Endothelial cell (in vitro differentiated cells): ENCODE measurements around the gene RAD17. TPM values are rescaled to one million over a fixed set of nuclear protein-coding genes. Genes with fewer than 3 reads are reported as not detected.
A peak's percentile ranks its signal among the peaks of the same experiment; 100 is the strongest.
"Not testable (repeated sequence)": the region's sequence is repeated elsewhere in the genome, so short reads cannot be mapped to it uniquely, and the experiment has no call there.

ENCODE experiments used
- DNase-seq: peaks from one replicate; pipeline ENCODE4 v3.0.0; 2021; ENCODE audit warnings: low spot score
- H3K27ac Mint-ChIP-seq: one replicate; pipeline ENCODE4 v1.8.0; 2021; ENCODE audit warnings: mixed read lengths, inconsistent platforms; ENCODE audit not compliant: unreplicated experiment
- H3K27me3 Mint-ChIP-seq: one replicate; pipeline ENCODE4 v1.8.0; 2021; ENCODE audit warnings: mild to moderate bottlenecking, moderate library complexity, mixed read lengths, inconsistent platforms; ENCODE audit not compliant: unreplicated experiment
- H3K36me3 Mint-ChIP-seq: one replicate; pipeline ENCODE4 v1.8.0; 2021; ENCODE audit warnings: mild to moderate bottlenecking, low read depth, mixed read lengths, inconsistent platforms; ENCODE audit not compliant: unreplicated experiment
- H3K4me1 Mint-ChIP-seq: one replicate; pipeline ENCODE4 v1.8.0; 2021; ENCODE audit warnings: mild to moderate bottlenecking, mixed read lengths, inconsistent platforms; ENCODE audit not compliant: unreplicated experiment
- H3K4me3 Mint-ChIP-seq: one replicate; pipeline ENCODE4 v1.8.0; 2021; ENCODE audit warnings: mild to moderate bottlenecking, mixed read lengths, inconsistent platforms; ENCODE audit not compliant: unreplicated experiment
- H3K9me3 Mint-ChIP-seq: one replicate; pipeline ENCODE4 v1.8.0; 2021; ENCODE audit warnings: mixed read lengths, inconsistent platforms; ENCODE audit not compliant: unreplicated experiment
- total RNA-seq: library from RNA; stranded (reverse); fragmentation: NEBNext Ultra II Directional; extraction: Animal tissue kit (Norgen Biotek cat#: 25700); gene quantifications from one replicate; pipeline ENCODE4 v1.2.1, GENCODE V29; 2021; ENCODE audit not compliant: unreplicated experiment
- TF ChIP-seq, protein P1 (sequence below): fragments of 200-600 bp; sonication (generic); IDR thresholded peaks from one replicate; pipeline ENCODE4 v1.5.0; 2021; ENCODE audit warnings: antibody characterized with exemption; ENCODE audit not compliant: unreplicated experiment

Gene RAD17
- total RNA-seq, 1 donor from 2014 or later, result 23.3 TPM

DNA sequence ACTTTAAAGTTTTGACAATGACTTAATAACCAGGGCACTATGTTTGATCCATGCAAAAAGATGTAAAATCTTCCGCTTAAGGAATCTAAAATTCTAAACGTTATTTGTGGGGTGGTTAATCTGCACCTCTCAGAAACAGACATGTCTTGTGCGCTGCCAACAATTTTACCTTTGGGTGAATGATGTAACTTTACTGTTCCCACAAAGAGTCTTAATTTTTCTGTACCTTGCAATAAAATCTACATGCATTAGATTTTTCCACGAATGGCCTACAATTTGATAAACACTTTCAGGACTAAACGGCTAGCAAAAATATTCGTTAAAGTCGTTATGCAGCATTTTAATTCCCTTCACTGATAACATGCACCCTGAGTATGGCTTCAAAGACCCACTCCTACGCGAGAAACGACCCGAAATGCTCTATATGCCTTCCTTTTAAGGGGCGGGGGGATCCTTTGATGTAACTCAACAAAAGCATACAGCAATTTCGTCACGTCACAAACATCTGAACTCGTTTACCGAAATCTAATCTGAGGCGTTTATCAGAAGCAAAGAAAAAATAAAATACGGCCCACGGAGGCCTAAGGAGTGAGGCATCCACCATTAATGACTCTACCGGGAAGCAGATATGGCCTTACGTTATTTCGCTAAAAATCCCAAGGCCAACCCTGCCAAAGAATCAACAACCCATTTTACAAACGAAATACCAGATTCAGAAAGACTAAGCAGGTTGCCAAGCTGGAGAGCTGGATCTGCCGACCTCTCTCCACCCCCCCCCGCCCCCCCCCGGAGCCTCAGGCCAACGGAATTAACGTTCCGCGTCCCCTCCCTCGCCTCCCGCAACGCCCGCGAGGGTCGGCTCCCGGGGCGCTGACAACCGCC is 919 bp upstream of the RAD17 start:
- peak; percentile 11 for DNase-seq
- H3K27ac Mint-ChIP-seq, result peak overlapping the region; percentile 98
- H3K27me3 Mint-ChIP-seq, result no peaks in the 10 kb centered on the region
- peak overlapping the region; percentile 98 for H3K4me3 Mint-ChIP-seq
- H3K36me3 Mint-ChIP-seq, result peaks cover 7% of the 10 kb centered on the region
- no peaks in the 10 kb centered on the region for H3K9me3 Mint-ChIP-seq
- peaks cover 14% of the 10 kb centered on the region for H3K4me1 Mint-ChIP-seq
- TF ChIP-seq, protein P1, sequence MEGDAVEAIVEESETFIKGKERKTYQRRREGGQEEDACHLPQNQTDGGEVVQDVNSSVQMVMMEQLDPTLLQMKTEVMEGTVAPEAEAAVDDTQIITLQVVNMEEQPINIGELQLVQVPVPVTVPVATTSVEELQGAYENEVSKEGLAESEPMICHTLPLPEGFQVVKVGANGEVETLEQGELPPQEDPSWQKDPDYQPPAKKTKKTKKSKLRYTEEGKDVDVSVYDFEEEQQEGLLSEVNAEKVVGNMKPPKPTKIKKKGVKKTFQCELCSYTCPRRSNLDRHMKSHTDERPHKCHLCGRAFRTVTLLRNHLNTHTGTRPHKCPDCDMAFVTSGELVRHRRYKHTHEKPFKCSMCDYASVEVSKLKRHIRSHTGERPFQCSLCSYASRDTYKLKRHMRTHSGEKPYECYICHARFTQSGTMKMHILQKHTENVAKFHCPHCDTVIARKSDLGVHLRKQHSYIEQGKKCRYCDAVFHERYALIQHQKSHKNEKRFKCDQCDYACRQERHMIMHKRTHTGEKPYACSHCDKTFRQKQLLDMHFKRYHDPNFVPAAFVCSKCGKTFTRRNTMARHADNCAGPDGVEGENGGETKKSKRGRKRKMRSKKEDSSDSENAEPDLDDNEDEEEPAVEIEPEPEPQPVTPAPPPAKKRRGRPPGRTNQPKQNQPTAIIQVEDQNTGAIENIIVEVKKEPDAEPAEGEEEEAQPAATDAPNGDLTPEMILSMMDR, result no peak

DNA sequence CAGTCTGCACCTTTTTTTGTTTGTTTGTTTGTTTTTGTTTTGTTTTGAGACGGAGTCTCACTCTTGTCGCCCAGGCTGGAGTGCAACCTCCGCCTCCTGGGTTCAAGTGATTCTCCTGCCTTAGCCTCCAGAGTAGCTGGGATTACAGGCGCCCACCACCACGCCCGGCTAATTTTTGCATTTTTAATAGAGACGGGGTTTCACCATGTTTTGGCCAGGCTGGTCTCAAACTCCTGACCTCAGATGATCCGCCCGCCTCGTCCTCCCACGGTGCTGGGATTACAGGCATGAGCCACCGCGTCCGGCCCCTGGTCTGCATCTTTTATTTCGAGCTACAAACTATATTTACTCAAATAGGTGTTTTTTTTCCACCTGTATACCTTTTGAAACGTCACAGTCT is 717 bp downstream of the RAD17 start:
- Mint-ChIP-seq H3K4me3 (peak overlapping the region; percentile 96), H3K4me1 (peaks cover 14% of the 10 kb centered on the region), H3K27ac (peak overlapping the region; percentile 91)
- not testable (repeated sequence) for H3K9me3 Mint-ChIP-seq, H3K27me3 Mint-ChIP-seq, H3K36me3 Mint-ChIP-seq, DNase-seq

GRCh38 chr5:69372394-69372793 is 2.8 kb downstream of the RAD17 start:
- no peak overlapping the region for H3K27ac Mint-ChIP-seq
- H3K4me3 Mint-ChIP-seq, result no peak overlapping the region
- no peak for DNase-seq
- TF ChIP-seq, protein P1, result no peak
- H3K36me3 Mint-ChIP-seq, result peaks cover 7% of the 10 kb centered on the region
- H3K27me3 Mint-ChIP-seq, result no peaks in the 10 kb centered on the region
- H3K4me1 Mint-ChIP-seq, result peaks cover 14% of the 10 kb centered on the region
- no peaks in the 10 kb centered on the region for H3K9me3 Mint-ChIP-seq

DNA sequence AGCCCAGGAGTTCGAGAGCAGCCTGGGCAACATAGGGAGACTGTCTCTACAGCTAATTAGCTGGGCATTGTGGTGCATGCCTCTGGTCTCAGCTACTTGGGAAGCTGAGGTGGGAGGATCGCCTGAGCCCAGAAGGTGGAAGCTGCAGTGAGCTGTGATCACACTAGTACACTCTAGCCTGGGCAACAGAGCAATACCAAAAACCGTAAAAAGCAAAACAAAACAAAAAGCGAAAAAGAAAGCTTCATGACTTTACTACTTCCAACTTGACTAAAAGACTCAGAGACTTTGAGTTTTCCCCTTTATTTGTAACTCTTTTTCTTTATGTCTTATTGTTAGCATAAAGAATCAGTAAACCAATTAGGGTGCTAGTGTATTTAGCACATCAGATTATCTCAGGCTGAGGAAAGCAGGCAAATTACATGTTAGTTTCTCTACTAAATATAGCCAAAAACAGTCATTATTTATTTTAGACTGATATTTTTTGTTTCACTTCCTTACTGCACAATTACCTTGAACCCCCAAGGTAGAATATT is 5.4 kb downstream of the RAD17 start:
- H3K4me3 Mint-ChIP-seq, result no peak overlapping the region
- peaks cover 4% of the 10 kb centered on the region for H3K4me1 Mint-ChIP-seq
- TF ChIP-seq, protein P1, result no peak
- DNase-seq, result no peak
- peaks cover 7% of the 10 kb centered on the region for H3K36me3 Mint-ChIP-seq
- no peaks in the 10 kb centered on the region for H3K9me3 Mint-ChIP-seq
- no peaks in the 10 kb centered on the region for H3K27me3 Mint-ChIP-seq
- no peak overlapping the region for H3K27ac Mint-ChIP-seq

GRCh38 chr5:69378376-69378775 is 8.8 kb downstream of the RAD17 start:
- Mint-ChIP-seq H3K27ac (no peak overlapping the region), H3K36me3 (peaks cover 7% of the 10 kb centered on the region), H3K4me3 (no peak overlapping the region), H3K9me3 (no peaks in the 10 kb centered on the region), H3K4me1 (no peaks in the 10 kb centered on the region), H3K27me3 (no peaks in the 10 kb centered on the region)
- DNase-seq, result no peak
- TF ChIP-seq, protein P1, result no peak
